Parathyroid adenoma (tissue), 2 donors: Measurements from ENCODE around the gene DDX3Y.

Experiments used
- H2AFZ ChIP-seq: fragments of 300-600 bp; sonication (generic); one replicate; pipeline ENCODE4 v1.7.0; 2017; ENCODE audit warnings: antibody characterized with exemption, mild to moderate bottlenecking
- H3K27ac ChIP-seq: fragments of 300-600 bp; sonication (generic); one replicate; pipeline ENCODE4 v1.7.0; 2017
- H3K27me3 ChIP-seq: fragments of 300-600 bp; sonication (generic); one replicate; pipeline ENCODE4 v1.7.0; 2017; ENCODE audit warnings: low read length; ENCODE audit not compliant: control insufficient read depth, insufficient read depth
- H3K36me3 ChIP-seq: fragments of 300-600 bp; sonication (generic); one replicate; pipeline ENCODE4 v1.7.0; 2017; ENCODE audit warnings: low read length; ENCODE audit not compliant: control insufficient read depth, insufficient read depth
- H3K4me1 ChIP-seq: fragments of 300-600 bp; sonication (generic); one replicate; pipeline ENCODE4 v1.7.0; 2017; ENCODE audit warnings: control low read depth
- H3K4me2 ChIP-seq: fragments of 300-600 bp; sonication (generic); one replicate; pipeline ENCODE4 v1.7.0; 2017; ENCODE audit warnings: low read length
- H3K4me3 ChIP-seq: fragments of 300-600 bp; sonication (generic); one replicate; pipeline ENCODE4 v1.7.0; 2017; ENCODE audit warnings: low read depth, low read length
- H3K79me2 ChIP-seq: fragments of 300-600 bp; sonication (generic); one replicate; pipeline ENCODE4 v1.7.0; 2017; ENCODE audit warnings: control low read depth
- H3K9ac ChIP-seq: fragments of 300-600 bp; sonication (generic); one replicate; pipeline ENCODE4 v1.7.0; 2017; ENCODE audit warnings: mild to moderate bottlenecking
- H3K9me3 ChIP-seq: fragments of 300-600 bp; sonication (generic); one replicate; pipeline ENCODE4 v1.7.0; 2017; ENCODE audit warnings: low read length; ENCODE audit not compliant: control insufficient read depth
- CTCF ChIP-seq: fragments of 300-600 bp; sonication (generic); IDR thresholded peaks from one replicate; pipeline ENCODE4 v1.7.0; 2017; ENCODE audit warnings: antibody characterized with exemption, mild to moderate bottlenecking
- donor health status: primary hyperparathyroidism.

Gene DDX3Y

DNA sequence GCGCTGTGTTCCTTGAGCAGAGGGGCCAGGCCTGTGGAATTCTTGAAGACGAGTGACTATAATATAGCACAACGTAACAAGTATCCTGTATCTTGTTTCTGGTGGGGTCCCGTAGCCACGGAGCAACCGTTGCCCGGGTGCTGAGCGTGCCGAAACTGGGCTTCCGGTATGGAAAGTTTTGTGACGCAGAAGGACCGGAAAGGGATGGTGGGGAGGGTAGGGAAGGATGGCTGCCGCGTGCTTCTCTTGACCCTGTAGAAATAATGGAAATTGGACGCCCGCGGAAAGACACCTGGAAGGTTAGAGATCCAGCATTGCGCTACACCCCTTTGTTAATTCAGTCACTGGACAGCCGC lies 827 bp downstream of the DDX3Y start:
- no peak for TF ChIP-seq CTCF

DNA sequence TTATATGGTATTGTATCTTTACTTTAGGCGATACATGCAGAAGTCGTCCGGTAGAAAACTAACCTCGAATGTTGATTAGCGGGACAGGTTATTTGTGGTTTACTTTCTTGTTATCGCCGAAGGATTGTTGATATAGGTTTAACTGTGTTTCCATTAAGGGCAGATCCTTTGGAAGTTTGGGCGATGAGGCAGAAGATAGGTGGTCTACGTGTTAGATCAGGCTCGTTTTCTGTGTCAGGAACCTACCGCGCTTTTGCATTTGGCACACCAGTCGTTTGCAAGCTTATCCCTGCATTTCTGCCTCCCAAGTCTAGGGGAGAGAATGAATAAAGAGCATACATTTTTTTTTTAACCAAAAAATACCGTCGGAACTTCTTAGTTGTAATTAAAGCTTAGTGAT lies 1.2 kb downstream of the DDX3Y start:
- no peaks in the 10 kb centered on the region for H3K79me2 ChIP-seq
- peak overlapping the region; percentile 96 for H3K4me3 ChIP-seq
- peak overlapping the region; percentile 82 for H3K27ac ChIP-seq
- H3K27me3 ChIP-seq: no peaks in the 10 kb centered on the region
- no peak overlapping the region for H2AFZ ChIP-seq
- no peaks in the 10 kb centered on the region for H3K9me3 ChIP-seq
- no peaks in the 10 kb centered on the region for H3K36me3 ChIP-seq
- no peak overlapping the region for H3K9ac ChIP-seq
- H3K4me1 ChIP-seq: no peaks in the 10 kb centered on the region
- H3K4me2 ChIP-seq: peak overlapping the region; percentile 67
- no peak for TF ChIP-seq CTCF

More for the DNA sequence above, 827 bp downstream of the DDX3Y start:
- H3K4me1 ChIP-seq: no peaks in the 10 kb centered on the region
- H3K9me3 ChIP-seq: no peaks in the 10 kb centered on the region
- H3K79me2 ChIP-seq: no peaks in the 10 kb centered on the region
- H2AFZ ChIP-seq: no peak overlapping the region
- no peak overlapping the region for H3K9ac ChIP-seq
- H3K27me3 ChIP-seq: no peaks in the 10 kb centered on the region
- no peaks in the 10 kb centered on the region for H3K36me3 ChIP-seq
- H3K4me3 ChIP-seq: peak overlapping the region; percentile 96
- H3K27ac ChIP-seq: peak overlapping the region; percentile 82
- H3K4me2 ChIP-seq: peak overlapping the region; percentile 67

DNA sequence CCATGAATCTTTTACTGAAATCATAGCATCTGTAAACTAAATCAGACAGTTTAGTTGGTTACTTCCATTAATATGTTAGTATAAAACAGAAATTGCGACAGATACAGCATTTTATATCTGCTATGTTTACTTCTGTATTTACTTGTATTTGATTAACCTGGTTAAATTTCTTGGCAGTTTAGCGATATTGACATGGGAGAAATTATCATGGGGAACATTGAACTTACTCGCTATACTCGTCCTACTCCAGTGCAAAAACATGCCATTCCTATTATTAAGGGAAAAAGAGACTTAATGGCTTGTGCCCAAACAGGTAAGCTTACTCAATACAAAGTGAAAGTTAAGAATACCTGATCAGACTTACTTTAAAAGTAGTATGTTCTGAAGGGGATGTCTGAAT lies 8.9 kb downstream of the DDX3Y start:
- H3K9ac ChIP-seq: no peak overlapping the region
- no peaks in the 10 kb centered on the region for H3K9me3 ChIP-seq
- H3K27me3 ChIP-seq: no peaks in the 10 kb centered on the region
- no peaks in the 10 kb centered on the region for H3K4me1 ChIP-seq
- no peak for TF ChIP-seq CTCF
- H3K4me3 ChIP-seq: no peak overlapping the region
- H3K36me3 ChIP-seq: no peaks in the 10 kb centered on the region
- no peak overlapping the region for H3K4me2 ChIP-seq
- H2AFZ ChIP-seq: no peak overlapping the region
- no peaks in the 10 kb centered on the region for H3K79me2 ChIP-seq
- H3K27ac ChIP-seq: no peak overlapping the region

GRCh38 chrY:12928043-12928442 lies 23.4 kb downstream of the DDX3Y start:
- Histone ChIP-seq H3K79me2 (no peaks in the 10 kb centered on the region), H3K36me3 (no peaks in the 10 kb centered on the region), H3K9ac (no peak overlapping the region), H3K4me2 (no peak overlapping the region), H2AFZ (no peak overlapping the region), H3K9me3 (no peaks in the 10 kb centered on the region), H3K4me1 (no peaks in the 10 kb centered on the region), H3K4me3 (no peak overlapping the region), H3K27me3 (no peaks in the 10 kb centered on the region), H3K27ac (no peak overlapping the region)
- TF ChIP-seq CTCF: no peak

- TF ChIP-seq CTCF: no peak
- H3K9me3 ChIP-seq: no peaks in the 10 kb centered on the region
These were observed 37.3 kb downstream of the DDX3Y start for GRCh38 chrY:12941725-12942687.

More at GRCh38 chrY:12941725-12942687, 37.3 kb downstream of the DDX3Y start:
- H3K4me1 ChIP-seq: no peaks in the 10 kb centered on the region
- no peak overlapping the region for H3K4me2 ChIP-seq
- H3K36me3 ChIP-seq: no peaks in the 10 kb centered on the region
- H3K4me3 ChIP-seq: no peak overlapping the region
- H3K27ac ChIP-seq: no peak overlapping the region
- no peaks in the 10 kb centered on the region for H3K79me2 ChIP-seq
- no peak overlapping the region for H3K9ac ChIP-seq
- H2AFZ ChIP-seq: no peak overlapping the region
- H3K27me3 ChIP-seq: no peaks in the 10 kb centered on the region
